HS-5 (cell line): ENCODE measurements around the gene TIAM2.
"Not testable (repeated sequence)": the region's sequence is repeated elsewhere in the genome, so short reads cannot be mapped to it uniquely, and the experiment has no call there.

Experiments used
- DNase-seq: peaks from one replicate; pipeline ENCODE4 v3.0.0-alpha.2; 2012; ENCODE audit warnings: low read depth

Gene TIAM2

GRCh38 chr6:154991207-154991606, 3.9 kb upstream of the TIAM2 start:
- no peak for DNase-seq

GRCh38 chr6:154993026-154993425, 2.1 kb upstream of the TIAM2 start:
- DNase-seq: no peak

- no peak for DNase-seq
Measured at GRCh38 chr6:154993710-154994109, 1.4 kb upstream of the TIAM2 start.

- DNase-seq: no peak
Measured at GRCh38 chr6:154994836-154995253, 270 bp upstream of the TIAM2 start.

- no peak for DNase-seq
Measured at GRCh38 chr6:154996016-154996590, 988 bp downstream of the TIAM2 start.

GRCh38 chr6:154996841-154997311, 1.8 kb downstream of the TIAM2 start:
- no peak for DNase-seq

GRCh38 chr6:154998855-154999254, 3.7 kb downstream of the TIAM2 start:
- DNase-seq: no peak

GRCh38 chr6:155001482-155001881, 6.4 kb downstream of the TIAM2 start:
- DNase-seq: no peak

- DNase-seq: no peak
Measured at GRCh38 chr6:155001934-155002333, 6.8 kb downstream of the TIAM2 start.

- no peak for DNase-seq
Measured at GRCh38 chr6:155003476-155003875, 8.4 kb downstream of the TIAM2 start.

- no peak for DNase-seq
Measured at GRCh38 chr6:155004017-155004416, 8.9 kb downstream of the TIAM2 start.

- no peak for DNase-seq
Measured at GRCh38 chr6:155004576-155005372, 9.7 kb downstream of the TIAM2 start.

GRCh38 chr6:155008625-155009024, 13.5 kb downstream of the TIAM2 start:
- no peak for DNase-seq

- DNase-seq: no peak
Measured at GRCh38 chr6:155010940-155011339, 15.8 kb downstream of the TIAM2 start.

GRCh38 chr6:155011809-155012291, 16.7 kb downstream of the TIAM2 start:
- DNase-seq: no peak

- DNase-seq: no peak
Measured at GRCh38 chr6:155013457-155013876, 18.4 kb downstream of the TIAM2 start.

GRCh38 chr6:155014137-155014536, 19.0 kb downstream of the TIAM2 start:
- DNase-seq: no peak

- no peak for DNase-seq
Measured at GRCh38 chr6:155014670-155015300, 19.7 kb downstream of the TIAM2 start.

GRCh38 chr6:155018415-155018814, 23.3 kb downstream of the TIAM2 start:
- not testable (repeated sequence) for DNase-seq

GRCh38 chr6:155021680-155022079, 26.6 kb downstream of the TIAM2 start:
- no peak for DNase-seq

GRCh38 chr6:155022721-155023120, 27.6 kb downstream of the TIAM2 start:
- no peak for DNase-seq

- DNase-seq: no peak
Measured at GRCh38 chr6:155023717-155024116, 28.6 kb downstream of the TIAM2 start.
